ENCODE measurements around the gene LRRFIP2. TPM values are rescaled to one million over a fixed set of nuclear protein-coding genes. Genes with fewer than 3 reads are reported as not detected.

Gene LRRFIP2
- total RNA-seq, 1 donor from 2014 or later, result 68.5 TPM

DNA sequence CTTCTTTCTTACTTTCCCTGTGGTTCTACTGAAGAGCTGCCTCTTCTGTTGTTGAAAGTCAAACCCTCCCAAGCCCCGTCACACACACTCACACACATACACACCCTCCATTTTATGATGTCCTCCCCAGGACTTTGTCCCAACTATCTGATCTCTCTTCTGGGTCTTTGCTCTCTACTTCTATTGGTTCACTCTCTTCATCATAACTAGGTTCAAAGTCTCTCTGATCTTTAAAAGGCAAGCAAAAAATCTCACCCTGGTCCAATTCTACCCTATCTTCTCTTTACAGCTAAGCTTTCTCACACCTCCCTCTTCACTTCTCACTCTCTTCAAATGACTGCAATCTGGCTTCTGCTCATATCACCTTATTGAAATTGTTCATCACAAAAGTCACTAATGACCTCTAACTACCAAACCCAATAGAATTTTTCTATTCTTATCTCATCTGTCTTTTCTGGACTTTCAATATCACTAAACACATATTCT lies 34.8 kb downstream of the LRRFIP2 start:
- H3K4me3 Mint-ChIP-seq, result no peak overlapping the region
- H3K36me3 Mint-ChIP-seq, result peaks cover 17% of the 10 kb centered on the region
- H3K27me3 Mint-ChIP-seq, result no peaks in the 10 kb centered on the region
- H3K4me1 Mint-ChIP-seq (ENCODE audit: unreplicated experiment), result peaks cover 6% of the 10 kb centered on the region
- TF ChIP-seq, protein P1, sequence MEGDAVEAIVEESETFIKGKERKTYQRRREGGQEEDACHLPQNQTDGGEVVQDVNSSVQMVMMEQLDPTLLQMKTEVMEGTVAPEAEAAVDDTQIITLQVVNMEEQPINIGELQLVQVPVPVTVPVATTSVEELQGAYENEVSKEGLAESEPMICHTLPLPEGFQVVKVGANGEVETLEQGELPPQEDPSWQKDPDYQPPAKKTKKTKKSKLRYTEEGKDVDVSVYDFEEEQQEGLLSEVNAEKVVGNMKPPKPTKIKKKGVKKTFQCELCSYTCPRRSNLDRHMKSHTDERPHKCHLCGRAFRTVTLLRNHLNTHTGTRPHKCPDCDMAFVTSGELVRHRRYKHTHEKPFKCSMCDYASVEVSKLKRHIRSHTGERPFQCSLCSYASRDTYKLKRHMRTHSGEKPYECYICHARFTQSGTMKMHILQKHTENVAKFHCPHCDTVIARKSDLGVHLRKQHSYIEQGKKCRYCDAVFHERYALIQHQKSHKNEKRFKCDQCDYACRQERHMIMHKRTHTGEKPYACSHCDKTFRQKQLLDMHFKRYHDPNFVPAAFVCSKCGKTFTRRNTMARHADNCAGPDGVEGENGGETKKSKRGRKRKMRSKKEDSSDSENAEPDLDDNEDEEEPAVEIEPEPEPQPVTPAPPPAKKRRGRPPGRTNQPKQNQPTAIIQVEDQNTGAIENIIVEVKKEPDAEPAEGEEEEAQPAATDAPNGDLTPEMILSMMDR (conservative IDR thresholded peaks at IDR 0.05), result no peak
- no peak overlapping the region for H3K27ac Mint-ChIP-seq
- H3K9me3 Mint-ChIP-seq, result no peaks in the 10 kb centered on the region
- DNase-seq (ENCODE audit: extremely low spot score, unreplicated experiment), result no peak

DNA sequence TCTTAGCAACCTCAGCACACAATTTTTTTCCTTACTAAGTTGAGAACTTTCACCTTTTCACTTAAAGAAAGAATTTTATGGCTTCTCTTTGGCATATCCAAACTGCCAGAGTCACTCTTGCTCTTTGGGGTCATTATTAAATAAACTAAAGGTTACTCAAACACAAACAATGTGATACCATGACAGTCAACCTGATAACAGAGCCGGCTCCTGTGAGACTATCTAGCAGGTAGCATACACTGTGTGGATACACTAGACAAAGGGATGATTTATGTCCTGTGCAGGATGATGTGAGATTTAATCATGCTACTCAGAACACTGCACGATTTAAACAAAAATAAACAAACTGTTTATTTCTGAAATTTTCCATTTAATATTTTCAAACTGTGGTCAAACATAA lies 35.6 kb downstream of the LRRFIP2 start:
- Mint-ChIP-seq H3K9me3 (no peaks in the 10 kb centered on the region), H3K4me3 (no peak overlapping the region), H3K27me3 (no peaks in the 10 kb centered on the region), H3K27ac (no peak overlapping the region), H3K4me1 (ENCODE audit: unreplicated experiment) (peaks cover 6% of the 10 kb centered on the region), H3K36me3 (peaks cover 11% of the 10 kb centered on the region)
- TF ChIP-seq, protein P1 (conservative IDR thresholded peaks at IDR 0.05), result no peak
- no peak for DNase-seq (ENCODE audit: extremely low spot score, unreplicated experiment)

DNA sequence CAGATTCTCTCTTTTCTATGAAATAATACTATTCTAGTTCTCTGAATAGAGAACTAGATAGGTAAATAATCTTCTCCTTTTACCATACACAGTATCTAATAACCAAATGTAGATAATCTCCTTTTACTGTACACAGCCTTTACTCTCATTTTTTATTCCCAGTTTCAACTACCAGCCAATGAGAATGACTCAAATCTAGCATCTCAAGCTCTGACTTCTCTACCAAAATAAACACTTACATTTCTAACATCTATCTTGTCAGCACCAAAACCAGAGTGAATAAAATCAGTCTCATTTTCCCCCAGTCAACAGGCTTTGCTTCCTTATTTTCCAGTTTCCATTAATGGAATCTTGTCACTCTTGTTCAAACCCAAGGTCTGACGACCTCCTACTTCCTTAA lies 36.9 kb downstream of the LRRFIP2 start:
- TF ChIP-seq, protein P1 (conservative IDR thresholded peaks at IDR 0.05), result no peak
- no peak for DNase-seq (ENCODE audit: extremely low spot score, unreplicated experiment)
- peaks cover 10% of the 10 kb centered on the region for H3K4me1 Mint-ChIP-seq (ENCODE audit: unreplicated experiment)
- no peaks in the 10 kb centered on the region for H3K27me3 Mint-ChIP-seq
- no peak overlapping the region for H3K27ac Mint-ChIP-seq
- H3K9me3 Mint-ChIP-seq, result no peaks in the 10 kb centered on the region
- H3K36me3 Mint-ChIP-seq, result peaks cover under 1% of the 10 kb centered on the region
- no peak overlapping the region for H3K4me3 Mint-ChIP-seq

DNA sequence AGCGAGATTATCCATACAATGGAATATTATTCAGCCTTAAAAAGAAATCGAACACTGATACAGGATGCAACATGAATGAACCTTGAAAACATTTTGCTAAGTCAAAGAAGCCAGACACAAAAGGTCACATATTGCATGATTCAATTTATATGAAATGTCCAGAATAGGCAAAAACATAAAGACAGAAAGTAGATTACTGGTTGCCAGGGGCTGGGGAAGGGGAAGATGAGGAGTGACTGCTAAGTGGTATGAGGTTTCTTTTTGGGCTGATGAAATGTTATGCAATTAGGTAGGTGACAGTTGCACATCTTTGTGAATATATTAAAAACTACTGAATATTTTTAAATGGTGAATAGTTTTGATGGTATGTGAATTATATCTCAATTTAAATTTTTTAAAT lies 38.3 kb downstream of the LRRFIP2 start:
- no peak overlapping the region for H3K4me3 Mint-ChIP-seq
- DNase-seq (ENCODE audit: extremely low spot score, unreplicated experiment), result no peak
- TF ChIP-seq, protein P1 (conservative IDR thresholded peaks at IDR 0.05), result no peak
- H3K36me3 Mint-ChIP-seq, result no peaks in the 10 kb centered on the region
- peaks cover 20% of the 10 kb centered on the region for H3K4me1 Mint-ChIP-seq (ENCODE audit: unreplicated experiment)
- H3K9me3 Mint-ChIP-seq, result no peaks in the 10 kb centered on the region
- H3K27ac Mint-ChIP-seq, result no peak overlapping the region
- no peaks in the 10 kb centered on the region for H3K27me3 Mint-ChIP-seq

DNA sequence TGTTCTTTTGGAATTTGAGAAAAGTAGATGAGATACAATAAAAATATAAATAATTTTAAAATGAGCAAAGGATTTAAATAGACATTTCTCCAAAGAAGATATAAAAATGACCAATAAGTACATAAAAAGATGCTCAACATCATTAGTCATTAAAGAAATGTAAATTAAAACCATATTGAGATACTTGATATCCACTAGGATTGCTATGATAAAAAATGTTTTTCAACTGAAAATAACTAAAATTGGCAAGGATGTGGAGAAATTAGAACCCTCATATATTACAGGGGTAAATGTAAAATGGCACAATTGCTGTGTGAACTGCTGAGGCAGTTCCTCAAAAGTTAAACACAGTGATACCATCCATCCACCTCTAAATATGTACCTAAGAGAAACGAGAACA lies 38.8 kb downstream of the LRRFIP2 start:
- TF ChIP-seq, protein P1 (conservative IDR thresholded peaks at IDR 0.05), result no peak
- Mint-ChIP-seq H3K4me3 (no peak overlapping the region), H3K36me3 (no peaks in the 10 kb centered on the region), H3K27me3 (no peaks in the 10 kb centered on the region), H3K27ac (no peak overlapping the region), H3K4me1 (ENCODE audit: unreplicated experiment) (peaks cover 25% of the 10 kb centered on the region), H3K9me3 (no peaks in the 10 kb centered on the region)
- no peak for DNase-seq (ENCODE audit: extremely low spot score, unreplicated experiment)

DNA sequence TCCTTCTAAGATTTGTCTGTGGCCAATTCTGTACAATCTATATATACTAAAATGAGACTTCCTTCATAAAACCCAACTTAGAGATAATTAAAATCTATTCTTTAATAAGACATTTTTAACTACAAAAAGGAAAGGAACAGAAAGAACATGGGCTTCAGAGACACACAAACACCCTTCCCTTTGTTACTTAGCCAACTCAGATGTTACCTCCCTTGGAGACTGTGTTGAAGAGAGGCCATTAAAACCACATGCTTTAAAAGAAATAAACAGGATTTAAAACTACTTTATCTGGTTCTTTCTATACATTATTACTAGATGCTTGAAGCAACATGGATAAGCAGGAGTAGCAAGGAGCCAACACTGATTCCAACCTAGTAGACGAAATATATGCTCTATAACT lies 42.0 kb downstream of the LRRFIP2 start:
- no peak overlapping the region for H3K27ac Mint-ChIP-seq
- H3K4me3 Mint-ChIP-seq, result no peak overlapping the region
- peaks cover 1% of the 10 kb centered on the region for H3K36me3 Mint-ChIP-seq
- TF ChIP-seq, protein P1 (conservative IDR thresholded peaks at IDR 0.05), result no peak
- no peaks in the 10 kb centered on the region for H3K9me3 Mint-ChIP-seq
- no peak for DNase-seq (ENCODE audit: extremely low spot score, unreplicated experiment)
- peaks cover 27% of the 10 kb centered on the region for H3K4me1 Mint-ChIP-seq (ENCODE audit: unreplicated experiment)
- no peaks in the 10 kb centered on the region for H3K27me3 Mint-ChIP-seq
